K562 (cell line): ENCODE results near the gene CCR7. TPM values are rescaled to one million over a fixed set of nuclear protein-coding genes. Genes with fewer than 3 reads are reported as not detected.

ENCODE experiments used
- ATAC-seq: fragments of 200-7000 bp; cut with Tn5 transposase; 3 replicates; pipeline ENCODE4 v1.9.1; 2020; ENCODE audit warnings: moderate library complexity
- BruUV-seq: library from RNA; stranded (reverse); fragments of 400-500 nt; replicated peaks from 2 replicates; lab custom pipeline; 2021; lab: Mats Ljungman, UMichigan
- CTCF ChIA-PET: fragments of 300-600 bp; formaldehyde crosslinking; extraction: SDS; loops from one replicate; lab custom pipeline; 2021; ENCODE audit warnings: low intra/inter-chr PET ratio; lab: Yijun Ruan, JAX
- POLR2A ChIA-PET: fragments of 300-600, 350-650 bp; sonication (Branson Sonifier 250); formaldehyde crosslinking; extraction: SDS; loops from one replicate; lab custom pipeline; 2021; ENCODE audit warnings: antibody characterized with exemption, inconsistent platforms; lab: Yijun Ruan, JAX
- DNase-seq, 4 experiments: peaks; one replicate each; pipeline versions ENCODE4 v3.0.0 to v3.0.0-alpha.2; 2011 to 2018; ENCODE audit warnings: low spot score in 3 of 4, mixed read lengths in 3 of 4; ENCODE audit errors: extremely low read depth in 1 of 4
- FAIRE-seq: peaks from 2 replicates; lab custom pipeline; 2011; peaks lifted over from hg19 to GRCh38; lab: Jason Lieb, UNC
- H2AFZ ChIP-seq: 2 replicates; pipeline ENCODE4 v1.6.0; 2011; ENCODE audit warnings: low read depth, low read length, control low read depth, inconsistent platforms
- H3K27ac ChIP-seq: fragments of 200-600 bp; 3 replicates; pipeline ENCODE4 v1.8.0; 2011; ENCODE audit warnings: low read depth, mild to moderate bottlenecking, control low read depth, inconsistent platforms, low read length, moderate library complexity, mixed read lengths; ENCODE audit errors: extremely low read depth
- H3K27me3 ChIP-seq, 2 experiments: fragments of 300-600 bp in 1 of 2; 2 replicates in 1 of 2; 3 replicates in 1 of 2; pipeline versions ENCODE4 v1.6.0 to v1.8.0; 2011; ENCODE audit warnings: inconsistent platforms in 2 of 2, low read length in 2 of 2, mild to moderate bottlenecking in 1 of 2, mixed read lengths in 1 of 2, moderate library complexity in 1 of 2; ENCODE audit not compliant: control insufficient read depth in 2 of 2, insufficient read depth in 2 of 2
- H3K36me3 ChIP-seq: fragments of 300-600 bp; 3 replicates; pipeline ENCODE4 v1.8.0; 2011; ENCODE audit warnings: mild to moderate bottlenecking, low read length, inconsistent platforms; ENCODE audit not compliant: control insufficient read depth, insufficient read depth
- H3K4me1 ChIP-seq, 2 experiments: fragments of 200-600 bp in 1 of 2; replicated peaks in 1 of 2; 2 replicates in 1 of 2; 3 replicates in 1 of 2; pipeline versions ENCODE4 v1.5.1 to v1.8.0; 2011; ENCODE audit warnings: inconsistent platforms in 2 of 2, low read length in 2 of 2, mild to moderate bottlenecking in 1 of 2, mixed read lengths in 1 of 2, moderate library complexity in 1 of 2; ENCODE audit not compliant: control insufficient read depth in 2 of 2, insufficient read depth in 2 of 2
- H3K4me2 ChIP-seq: 2 replicates; pipeline ENCODE4 v1.6.1; 2011; ENCODE audit warnings: low read length, control low read depth, inconsistent platforms, mixed read lengths; ENCODE audit not compliant: insufficient read depth
- H3K4me3 ChIP-seq: fragments of 200-600 bp; sonication (generic), shearing (Covaris generic); 2 replicates; pipeline ENCODE4 v1.5.1; 2016; ENCODE audit warnings: control low read depth, inconsistent platforms
- H3K79me2 ChIP-seq: fragments of 200-600 bp; 3 replicates; pipeline ENCODE4 v1.8.0; 2011; ENCODE audit warnings: low read length, inconsistent platforms; ENCODE audit not compliant: control insufficient read depth, insufficient read depth
- H3K9ac ChIP-seq, 2 experiments: 2 replicates each; pipeline versions ENCODE4 v1.6.0 to v1.6.1; 2011; ENCODE audit warnings: low read depth in 2 of 2, low read length in 2 of 2, control low read depth in 1 of 2, inconsistent platforms in 1 of 2, mild to moderate bottlenecking in 1 of 2, mixed read lengths in 1 of 2; ENCODE audit not compliant: insufficient read depth in 1 of 2
- H3K9me1 ChIP-seq: one replicate; pipeline ENCODE4 v1.6.0; 2011; ENCODE audit warnings: inconsistent platforms, mild to moderate bottlenecking, low read length, moderate library complexity; ENCODE audit not compliant: control insufficient read depth, insufficient read depth
- H3K9me3 ChIP-seq: replicated peaks from 2 replicates; pipeline ENCODE4 v1.5.1; 2011; ENCODE audit warnings: low read depth, low read length, inconsistent platforms; ENCODE audit not compliant: control insufficient read depth, insufficient read depth
- H4K20me1 ChIP-seq: replicated peaks from 2 replicates; pipeline ENCODE4 v1.6.1; 2011; ENCODE audit warnings: low read length, inconsistent platforms, mixed read lengths; ENCODE audit not compliant: control insufficient read depth, insufficient read depth
- KDM4B ChIP-seq, 2 experiments: fragments of 450-650 bp in 1 of 2; sonication (generic) in 1 of 2; IDR thresholded peaks; 2 replicates each; pipeline ENCODE4 v1.6.1; 2016 to 2017; ENCODE audit warnings: borderline replicate concordance in 2 of 2, antibody characterized with exemption in 1 of 2, low read depth in 1 of 2, mild to moderate bottlenecking in 1 of 2
- PHTF2 ChIP-seq: fragments of 250-450 bp; sonication (Bioruptor Pico); IDR thresholded peaks from 2 replicates; pipeline ENCODE4 v1.5.0; 2021; ENCODE audit warnings: mild to moderate bottlenecking
- RFX5 ChIP-seq: IDR thresholded peaks from 2 replicates; pipeline ENCODE4 v1.6.1; 2011; ENCODE audit warnings: low read depth, mild to moderate bottlenecking, improper control_type of control experiment, low read length
- ZC3H4 ChIP-seq: sonication (generic); formaldehyde crosslinking; IDR thresholded peaks from 2 replicates; pipeline ENCODE4 v1.9.0; 2021; ENCODE audit warnings: missing genetic modification reagents, borderline replicate concordance
- ZNF12 ChIP-seq: sonication (generic); formaldehyde crosslinking; IDR thresholded peaks from 2 replicates; pipeline ENCODE4 v1.4.0; 2020; ENCODE audit warnings: mild to moderate bottlenecking, missing genetic modification reagents
- ZNF23 ChIP-seq: fragments of 250-450 bp; sonication (Bioruptor Pico); IDR thresholded peaks from 2 replicates; pipeline ENCODE4 v1.4.0; 2020; ENCODE audit warnings: mild to moderate bottlenecking
- ZNF408 ChIP-seq: fragments of 250-450 bp; sonication (Bioruptor Pico); IDR thresholded peaks from 2 replicates; pipeline ENCODE4 v1.4.0; 2020; ENCODE audit warnings: low read depth, mild to moderate bottlenecking, moderate library complexity
- WGBS: fragments of 100-300 bp; shearing (Covaris generic); methylation state at CpG from one replicate; pipeline ENCODE4 v1.1.6; 2016; ENCODE audit warnings: low coverage, mixed read lengths; ENCODE audit not compliant: insufficient coverage; ENCODE audit errors: missing lambda C conversion rate; 5-methylcytosine and 5-hydroxymethylcytosine counted together
- in situ Hi-C: fragments of 300-500 bp; cut with MboI; formaldehyde crosslinking; loops from 4 replicates; pipeline ENCODE4 v1.15.0; 2018; ENCODE audit warnings: inconsistent platforms, mixed read lengths
- intact Hi-C: fragments of 100-400 bp; cut with micrococcal nuclease; formaldehyde crosslinking; loops from 2 replicates; pipeline ENCODE4 v1.14.2; 2022
- polyA plus RNA-seq, 8 experiments: library from polyadenylated mRNA; depleted of rRNA in 4 of 8; stranded (reverse) in 5 of 8; unstranded in 3 of 8; fragments of >200 nt; fragmentation: Nextera tagmentation in 2 of 8; fragmentation: Illumina TruSeq in 1 of 8; extraction: Ambion mirVana in 2 of 8; extraction: Trizol in 1 of 8; gene quantifications; 2 replicates each; pipeline versions ENCODE4 v1.2.1 to v1.2.3, GENCODE V29; 2011 to 2014; ENCODE audit warnings: inconsistent platforms in 1 of 8, missing spikeins in 1 of 8
- total RNA-seq, 7 experiments: library from RNA; depleted of rRNA in 6 of 7; stranded (reverse); fragments of >200 nt in 6 of 7; fragmentation: Illumina TruSeq in 2 of 7; extraction: Trizol in 2 of 7; gene quantifications; 2 replicates each; pipeline versions ENCODE4 v1.2.1 to v1.2.3, GENCODE V29; 2011 to 2021; ENCODE audit warnings: low replicate concordance in 1 of 7
- TF ChIP-seq, protein P1 (sequence below): IDR thresholded peaks from 3 replicates; pipeline ENCODE4 v1.6.1; 2011; ENCODE audit warnings: borderline replicate concordance, mild to moderate bottlenecking; ENCODE audit not compliant: insufficient read length, insufficient read depth
- TF ChIP-seq, protein P2 (sequence below): fragments of 200-400 bp; formaldehyde crosslinking; IDR thresholded peaks from 2 replicates; pipeline ENCODE4 v1.6.1; 2017; ENCODE audit warnings: mild to moderate bottlenecking, low read depth, low read length, moderate library complexity

CCR7 gene
- total and polyA plus RNA-seq, 9 of the 15 experiments (the other 6 are each of a cell fraction or from before 2014, with no cell fraction given), result 0.14 to 1.4 (median 0.56) TPM

DNA sequence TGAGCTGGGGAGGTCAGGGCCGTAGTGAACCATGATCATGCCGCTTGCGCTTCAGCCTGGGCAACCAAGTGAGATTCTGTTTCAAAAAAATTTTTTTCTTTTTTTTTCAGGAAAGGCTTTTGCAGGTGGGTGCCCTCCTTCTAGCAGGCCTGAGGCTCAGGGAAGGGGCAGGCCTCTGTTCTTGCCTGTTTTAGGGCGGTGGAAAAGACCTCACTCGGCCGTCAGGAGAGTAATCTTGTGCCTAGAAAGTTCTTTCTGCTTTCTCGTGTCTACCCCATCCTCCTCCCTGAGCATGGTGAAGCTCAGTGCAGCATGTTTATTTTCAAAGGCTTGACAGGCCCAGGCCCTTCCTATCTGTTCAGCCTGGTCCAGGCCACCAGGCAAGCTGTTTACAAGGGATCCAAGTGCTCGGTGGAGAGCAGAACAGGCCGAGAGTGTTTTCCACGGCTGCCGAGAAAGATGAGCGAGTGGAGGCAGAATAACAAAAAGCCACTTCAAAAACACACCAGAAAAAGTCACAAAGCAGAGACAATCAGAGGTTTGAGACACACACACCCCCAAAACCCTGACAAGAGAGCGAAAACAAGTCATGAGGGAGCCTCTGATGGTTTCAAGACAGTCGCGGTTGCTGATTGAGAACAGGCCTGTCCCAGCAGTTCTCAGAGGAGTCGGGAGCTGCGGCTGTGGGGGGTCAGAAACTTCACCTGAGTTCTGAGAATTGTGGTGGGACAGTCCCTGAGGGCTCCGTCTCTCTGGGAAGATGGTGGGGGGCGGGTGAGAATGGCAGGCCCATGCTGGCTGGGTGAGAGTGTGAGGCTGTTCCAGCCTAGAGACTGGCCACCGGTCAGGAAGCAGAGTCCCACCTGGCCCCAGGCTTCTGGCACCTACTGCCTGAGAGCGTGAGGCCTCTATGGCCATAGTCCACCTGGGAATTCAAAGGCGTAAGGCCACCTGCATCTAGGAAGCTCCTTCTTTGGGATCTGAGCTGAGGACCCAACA is 37.5 kb upstream of the CCR7 start:
- 52% methylated on average over 20 of the region's 22 CpGs for WGBS
- Histone ChIP-seq H4K20me1 (no peaks in the 10 kb centered on the region), H2AFZ (peak overlapping the region; percentile 48; the same call in 1 of the 2 replicates), H3K4me2 (no peak overlapping the region), H3K27ac (no peak overlapping the region), H3K9me1 (no peaks in the 10 kb centered on the region), H3K27me3 (peaks cover 6 to 23% of the 10 kb centered on the region in 2 experiments; a peak in 3 of 5 replicates), H3K9ac (no peak overlapping the region; a peak in 1 of 4 replicates), H3K4me3 (no peak overlapping the region), H3K79me2 (no peaks in the 10 kb centered on the region), H3K9me3 (no peaks in the 10 kb centered on the region), H3K4me1 (no peaks in the 10 kb centered on the region; a peak in 1 of 5 replicates), H3K36me3 (no peaks in the 10 kb centered on the region)
- DNase-seq (no peak), FAIRE-seq (no peak), ATAC-seq (no peak)
- no peak for TF ChIP-seq RFX5
- TF ChIP-seq, protein P1, sequence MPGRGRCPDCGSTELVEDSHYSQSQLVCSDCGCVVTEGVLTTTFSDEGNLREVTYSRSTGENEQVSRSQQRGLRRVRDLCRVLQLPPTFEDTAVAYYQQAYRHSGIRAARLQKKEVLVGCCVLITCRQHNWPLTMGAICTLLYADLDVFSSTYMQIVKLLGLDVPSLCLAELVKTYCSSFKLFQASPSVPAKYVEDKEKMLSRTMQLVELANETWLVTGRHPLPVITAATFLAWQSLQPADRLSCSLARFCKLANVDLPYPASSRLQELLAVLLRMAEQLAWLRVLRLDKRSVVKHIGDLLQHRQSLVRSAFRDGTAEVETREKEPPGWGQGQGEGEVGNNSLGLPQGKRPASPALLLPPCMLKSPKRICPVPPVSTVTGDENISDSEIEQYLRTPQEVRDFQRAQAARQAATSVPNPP, result no peak
- no peak for TF ChIP-seq ZNF408 (CRISPR knock-in tag)
- no peak for TF ChIP-seq ZC3H4 (CRISPR knock-in tag)
- TF ChIP-seq ZNF12, result no peak
- no peak for TF ChIP-seq PHTF2 (CRISPR knock-in tag)
- TF ChIP-seq, protein P2, sequence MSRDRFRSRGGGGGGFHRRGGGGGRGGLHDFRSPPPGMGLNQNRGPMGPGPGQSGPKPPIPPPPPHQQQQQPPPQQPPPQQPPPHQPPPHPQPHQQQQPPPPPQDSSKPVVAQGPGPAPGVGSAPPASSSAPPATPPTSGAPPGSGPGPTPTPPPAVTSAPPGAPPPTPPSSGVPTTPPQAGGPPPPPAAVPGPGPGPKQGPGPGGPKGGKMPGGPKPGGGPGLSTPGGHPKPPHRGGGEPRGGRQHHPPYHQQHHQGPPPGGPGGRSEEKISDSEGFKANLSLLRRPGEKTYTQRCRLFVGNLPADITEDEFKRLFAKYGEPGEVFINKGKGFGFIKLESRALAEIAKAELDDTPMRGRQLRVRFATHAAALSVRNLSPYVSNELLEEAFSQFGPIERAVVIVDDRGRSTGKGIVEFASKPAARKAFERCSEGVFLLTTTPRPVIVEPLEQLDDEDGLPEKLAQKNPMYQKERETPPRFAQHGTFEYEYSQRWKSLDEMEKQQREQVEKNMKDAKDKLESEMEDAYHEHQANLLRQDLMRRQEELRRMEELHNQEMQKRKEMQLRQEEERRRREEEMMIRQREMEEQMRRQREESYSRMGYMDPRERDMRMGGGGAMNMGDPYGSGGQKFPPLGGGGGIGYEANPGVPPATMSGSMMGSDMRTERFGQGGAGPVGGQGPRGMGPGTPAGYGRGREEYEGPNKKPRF, result no peak
- TF ChIP-seq ZNF23, result no peak
- no peak for TF ChIP-seq KDM4B (IDR thresholded peaks at IDR 0.05; ENCODE audit: borderline replicate concordance in 2 of 2, low read depth in 1 of 2)
- no TSS peak for BruUV-seq
- POLR2A ChIA-PET, result interaction anchor here (1.0 kb wide), 1 partner anchor 31 kb away, joined by 4 read pairs; no protein-coding TSS in a partner anchor
- CTCF ChIA-PET, result interaction anchor here (0.6 kb wide), 1 partner anchor 161 kb away, joined by 4 read pairs; no protein-coding TSS in a partner anchor
- intact Hi-C loops, result no loop called here
- in situ Hi-C loops, result loop anchor here (25.0 kb wide), 1 partner anchor 1060 kb away; no protein-coding TSS in a partner anchor
